Measurements from ENCODE around the gene GIPC1. TPM values are rescaled to one million over a fixed set of nuclear protein-coding genes. Genes with fewer than 3 reads are reported as not detected.

GIPC1 gene
- total RNA-seq, 2 donors from 2014 or later, result 68.6 to 72.6 TPM

DNA sequence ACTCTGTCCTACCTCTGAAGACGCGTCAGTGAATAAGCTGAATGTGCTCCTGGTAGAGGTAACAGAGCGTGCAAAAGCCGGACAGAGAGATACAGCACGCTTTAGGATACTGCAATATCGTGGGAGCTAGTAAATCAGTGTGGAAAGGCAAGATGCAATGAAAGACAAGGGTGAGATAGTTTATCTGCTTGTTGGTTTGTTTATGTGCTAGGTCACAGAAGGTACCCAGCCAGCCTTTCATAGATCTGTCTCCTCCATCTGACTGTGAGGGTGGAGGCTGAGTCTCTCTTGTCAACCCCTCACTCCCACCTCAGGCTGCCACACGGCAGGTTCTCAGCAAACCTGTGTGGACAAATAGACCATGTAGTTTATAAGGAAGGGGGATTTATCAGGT is 904 bp upstream of the GIPC1 start:
- Histone ChIP-seq H3K9me3 (ENCODE audit: control insufficient read depth, low read length) (no peaks in the 10 kb centered on the region), H3K9ac (ENCODE audit: extremely low read depth, low read length, poor library complexity, severe bottlenecking) (no peak overlapping the region), H3K36me3 (ENCODE audit: control insufficient read depth, insufficient read depth, low read length) (peaks cover 6% of the 10 kb centered on the region), H3K27ac (ENCODE audit: low read depth, low read length) (no peak overlapping the region), H3K4me3 (ENCODE audit: low read length) (peak overlapping the region; percentile 65), H3K27me3 (ENCODE audit: control insufficient read depth, insufficient read depth, low read length, poor library complexity, severe bottlenecking) (no peaks in the 10 kb centered on the region), H3K4me1 (ENCODE audit: control insufficient read depth, insufficient read depth, low read length) (peaks cover 3% of the 10 kb centered on the region)
- Mint-ChIP-seq H3K36me3 (ENCODE audit: low read depth) (peaks cover 14% of the 10 kb centered on the region), H3K27me3 (ENCODE audit: insufficient read depth) (no peaks in the 10 kb centered on the region), H3K27ac (peak overlapping the region; percentile 76), H3K9me3 (no peaks in the 10 kb centered on the region), H3K4me3 (peak overlapping the region; percentile 77), H3K4me1 (peaks cover 2% of the 10 kb centered on the region)
- DNase-seq, result no peak
- 92 to 94% methylated on average over 6 to 7 of the region's 7 CpGs for whole genome bisulfite sequencing, 2 experiments (ENCODE audit: insufficient coverage in 1 of 2, insufficient read length in 1 of 2)
- TF ChIP-seq, protein P1, sequence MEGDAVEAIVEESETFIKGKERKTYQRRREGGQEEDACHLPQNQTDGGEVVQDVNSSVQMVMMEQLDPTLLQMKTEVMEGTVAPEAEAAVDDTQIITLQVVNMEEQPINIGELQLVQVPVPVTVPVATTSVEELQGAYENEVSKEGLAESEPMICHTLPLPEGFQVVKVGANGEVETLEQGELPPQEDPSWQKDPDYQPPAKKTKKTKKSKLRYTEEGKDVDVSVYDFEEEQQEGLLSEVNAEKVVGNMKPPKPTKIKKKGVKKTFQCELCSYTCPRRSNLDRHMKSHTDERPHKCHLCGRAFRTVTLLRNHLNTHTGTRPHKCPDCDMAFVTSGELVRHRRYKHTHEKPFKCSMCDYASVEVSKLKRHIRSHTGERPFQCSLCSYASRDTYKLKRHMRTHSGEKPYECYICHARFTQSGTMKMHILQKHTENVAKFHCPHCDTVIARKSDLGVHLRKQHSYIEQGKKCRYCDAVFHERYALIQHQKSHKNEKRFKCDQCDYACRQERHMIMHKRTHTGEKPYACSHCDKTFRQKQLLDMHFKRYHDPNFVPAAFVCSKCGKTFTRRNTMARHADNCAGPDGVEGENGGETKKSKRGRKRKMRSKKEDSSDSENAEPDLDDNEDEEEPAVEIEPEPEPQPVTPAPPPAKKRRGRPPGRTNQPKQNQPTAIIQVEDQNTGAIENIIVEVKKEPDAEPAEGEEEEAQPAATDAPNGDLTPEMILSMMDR (conservative IDR thresholded peaks at IDR 0.05), result no peak

DNA sequence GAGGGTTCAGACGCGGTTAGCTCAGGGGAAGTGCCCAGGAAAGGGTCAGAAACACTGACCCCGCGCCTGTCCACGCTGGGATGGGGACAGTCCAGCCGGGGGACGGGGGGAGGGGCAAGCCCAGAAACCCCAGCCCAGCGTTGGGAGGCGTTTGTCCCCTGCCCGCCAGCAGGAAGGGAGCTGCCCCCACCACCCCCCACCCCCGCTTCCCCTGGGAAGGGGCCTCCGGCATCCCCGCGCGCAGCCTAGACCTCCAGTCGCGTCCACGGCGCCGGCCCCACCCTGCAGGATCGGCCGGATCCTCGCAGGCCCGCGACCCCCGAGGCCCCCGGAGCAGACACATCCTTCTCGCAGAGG is 277 bp downstream of the GIPC1 start:
- peak overlapping the region; percentile 96 for H3K4me3 ChIP-seq (ENCODE audit: low read length)
- H3K27ac ChIP-seq (ENCODE audit: low read depth, low read length), result no peak overlapping the region
- peak overlapping the region; percentile 29 for H3K9ac ChIP-seq (ENCODE audit: extremely low read depth, low read length, poor library complexity, severe bottlenecking)
- Mint-ChIP-seq H3K4me1 (peaks cover 2% of the 10 kb centered on the region), H3K4me3 (peak overlapping the region; percentile 77), H3K27me3 (ENCODE audit: insufficient read depth) (no peaks in the 10 kb centered on the region), H3K36me3 (ENCODE audit: low read depth) (peaks cover 21% of the 10 kb centered on the region), H3K27ac (peak overlapping the region; percentile 74), H3K9me3 (no peaks in the 10 kb centered on the region)
- no peak for DNase-seq
- TF ChIP-seq, protein P1 (conservative IDR thresholded peaks at IDR 0.05), result no peak
- peaks cover 3% of the 10 kb centered on the region for H3K4me1 ChIP-seq (ENCODE audit: control insufficient read depth, insufficient read depth, low read length)
- no peaks in the 10 kb centered on the region for H3K9me3 ChIP-seq (ENCODE audit: control insufficient read depth, low read length)
- no peaks in the 10 kb centered on the region for H3K27me3 ChIP-seq (ENCODE audit: control insufficient read depth, insufficient read depth, low read length, poor library complexity, severe bottlenecking)
- 0% methylated on average over 5 to 28 of the region's 28 CpGs for whole genome bisulfite sequencing, 2 experiments (ENCODE audit: insufficient coverage in 1 of 2, insufficient read length in 1 of 2)
- H3K36me3 ChIP-seq (ENCODE audit: control insufficient read depth, insufficient read depth, low read length), result peaks cover 6% of the 10 kb centered on the region

DNA sequence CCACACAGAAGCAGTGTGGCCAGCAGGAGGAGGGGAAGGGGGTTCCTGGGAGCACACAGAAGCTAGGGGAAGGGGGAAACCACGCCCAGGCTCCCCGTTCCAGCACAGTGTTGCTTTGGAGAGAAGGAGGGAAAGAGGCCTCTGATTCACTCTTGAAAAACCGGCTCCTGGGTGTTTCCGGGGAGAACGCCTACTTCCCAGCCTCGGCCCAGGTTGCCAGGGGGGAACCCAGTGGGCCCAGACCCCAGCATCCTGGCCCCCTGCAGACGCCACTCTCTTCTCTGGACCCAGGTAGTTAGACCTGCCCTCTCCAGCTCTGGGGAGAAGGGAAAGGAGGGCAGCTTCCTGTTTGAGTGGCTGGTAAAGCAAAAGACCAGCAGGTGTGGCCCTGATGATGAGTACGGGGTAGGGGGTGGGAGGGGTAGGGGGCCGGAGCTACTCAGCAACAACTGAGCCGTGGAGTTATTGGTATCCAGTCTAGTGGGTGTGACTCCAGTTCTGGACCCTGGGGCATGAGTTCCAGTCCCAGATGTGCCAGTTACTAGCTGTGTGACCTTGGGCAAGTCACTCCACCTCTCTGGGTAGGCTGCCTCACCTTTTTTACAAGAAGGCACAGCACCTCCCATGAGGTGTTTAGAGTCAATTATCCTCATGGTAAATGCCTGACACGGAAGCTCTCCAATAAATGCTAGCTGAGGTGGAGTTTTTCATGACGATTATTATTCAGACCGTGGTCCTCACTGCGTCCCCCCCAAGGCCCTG is 836 bp downstream of the GIPC1 start:
- TF ChIP-seq, protein P1 (conservative IDR thresholded peaks at IDR 0.05), result no peak
- no peaks in the 10 kb centered on the region for H3K9me3 ChIP-seq (ENCODE audit: control insufficient read depth, low read length)
- no peak overlapping the region for H3K27ac ChIP-seq (ENCODE audit: low read depth, low read length)
- H3K27me3 ChIP-seq (ENCODE audit: control insufficient read depth, insufficient read depth, low read length, poor library complexity, severe bottlenecking), result no peaks in the 10 kb centered on the region
- Mint-ChIP-seq H3K4me1 (peaks cover 2% of the 10 kb centered on the region), H3K27me3 (ENCODE audit: insufficient read depth) (no peaks in the 10 kb centered on the region), H3K27ac (peak overlapping the region; percentile 74), H3K4me3 (peak overlapping the region; percentile 77), H3K9me3 (no peaks in the 10 kb centered on the region), H3K36me3 (ENCODE audit: low read depth) (peaks cover 21% of the 10 kb centered on the region)
- DNase-seq, result no peak
- WGBS, 2 experiments (ENCODE audit: insufficient coverage in 1 of 2, insufficient read length in 1 of 2), result 20 to 52% methylated on average over 7 to 14 of the region's 14 CpGs
- H3K9ac ChIP-seq (ENCODE audit: extremely low read depth, low read length, poor library complexity, severe bottlenecking), result peak overlapping the region; percentile 29
- H3K4me3 ChIP-seq (ENCODE audit: low read length), result peak overlapping the region; percentile 96
- peaks cover 3% of the 10 kb centered on the region for H3K4me1 ChIP-seq (ENCODE audit: control insufficient read depth, insufficient read depth, low read length)
- H3K36me3 ChIP-seq (ENCODE audit: control insufficient read depth, insufficient read depth, low read length), result peaks cover 6% of the 10 kb centered on the region
